GM21825 (cell line): ENCODE data around the gene PHACTR2.
"Not testable (repeated sequence)": the region's sequence is repeated elsewhere in the genome, so short reads cannot be mapped to it uniquely, and the experiment has no call there.

Source experiments
- ATAC-seq: cut with Tn5 transposase; IDR thresholded peaks from one replicate; pipeline ENCODE4 v1.9.1; 2021; ENCODE audit warnings: mild to moderate bottlenecking, moderate library complexity; ENCODE audit not compliant: unreplicated experiment

PHACTR2 gene

GRCh38 chr6:143738072-143738690, 60.4 kb downstream of the PHACTR2 start:
- ATAC-seq, result not testable (repeated sequence)

DNA sequence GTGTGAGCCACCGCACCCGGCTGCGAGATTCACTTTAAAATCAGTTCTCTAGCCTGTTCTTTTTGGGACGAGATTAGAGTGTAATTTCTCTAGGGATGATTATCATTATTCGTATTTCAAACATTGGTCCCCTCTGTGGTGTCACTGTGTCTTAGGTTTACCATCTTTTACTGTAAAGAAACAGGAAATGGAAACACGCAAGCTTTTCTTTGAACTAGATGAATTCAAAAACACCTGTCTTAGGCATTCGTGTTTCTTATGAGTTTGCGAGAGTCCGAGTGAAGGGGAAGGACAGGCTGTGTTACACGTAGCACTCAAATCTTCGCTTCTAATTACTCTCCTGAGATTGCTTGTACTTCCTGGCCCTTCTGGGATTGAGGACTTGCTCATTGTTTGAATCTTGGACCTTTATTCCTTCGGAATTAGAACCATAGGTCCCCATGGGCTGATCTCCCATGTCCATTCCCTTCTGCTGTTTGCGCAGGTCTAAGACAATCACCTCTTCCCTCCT, 61.6 kb downstream of the PHACTR2 start:
- ATAC-seq, result no peak

- no peak for ATAC-seq
Measured at GRCh38 chr6:143740213-143740612, 62.4 kb downstream of the PHACTR2 start.

DNA sequence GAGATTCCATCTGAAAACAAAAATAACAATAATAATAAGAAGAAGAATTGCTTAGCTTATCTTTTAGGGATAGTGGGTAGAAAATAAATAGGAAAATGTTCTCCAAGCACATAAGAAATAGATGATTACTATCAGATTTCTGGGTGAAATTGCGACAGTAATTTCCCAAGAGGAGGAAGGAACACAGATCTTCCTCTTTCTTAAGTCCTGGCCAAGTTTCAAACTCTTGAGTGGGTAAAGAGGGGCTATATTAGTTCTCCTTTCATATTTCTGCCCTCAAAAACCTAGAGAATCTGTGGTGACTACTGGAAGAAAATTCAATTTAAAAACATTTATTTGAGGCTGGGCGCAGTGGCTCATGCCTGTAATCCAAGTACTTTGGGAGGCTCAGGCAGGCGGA, 63.7 kb downstream of the PHACTR2 start:
- no peak for ATAC-seq

DNA sequence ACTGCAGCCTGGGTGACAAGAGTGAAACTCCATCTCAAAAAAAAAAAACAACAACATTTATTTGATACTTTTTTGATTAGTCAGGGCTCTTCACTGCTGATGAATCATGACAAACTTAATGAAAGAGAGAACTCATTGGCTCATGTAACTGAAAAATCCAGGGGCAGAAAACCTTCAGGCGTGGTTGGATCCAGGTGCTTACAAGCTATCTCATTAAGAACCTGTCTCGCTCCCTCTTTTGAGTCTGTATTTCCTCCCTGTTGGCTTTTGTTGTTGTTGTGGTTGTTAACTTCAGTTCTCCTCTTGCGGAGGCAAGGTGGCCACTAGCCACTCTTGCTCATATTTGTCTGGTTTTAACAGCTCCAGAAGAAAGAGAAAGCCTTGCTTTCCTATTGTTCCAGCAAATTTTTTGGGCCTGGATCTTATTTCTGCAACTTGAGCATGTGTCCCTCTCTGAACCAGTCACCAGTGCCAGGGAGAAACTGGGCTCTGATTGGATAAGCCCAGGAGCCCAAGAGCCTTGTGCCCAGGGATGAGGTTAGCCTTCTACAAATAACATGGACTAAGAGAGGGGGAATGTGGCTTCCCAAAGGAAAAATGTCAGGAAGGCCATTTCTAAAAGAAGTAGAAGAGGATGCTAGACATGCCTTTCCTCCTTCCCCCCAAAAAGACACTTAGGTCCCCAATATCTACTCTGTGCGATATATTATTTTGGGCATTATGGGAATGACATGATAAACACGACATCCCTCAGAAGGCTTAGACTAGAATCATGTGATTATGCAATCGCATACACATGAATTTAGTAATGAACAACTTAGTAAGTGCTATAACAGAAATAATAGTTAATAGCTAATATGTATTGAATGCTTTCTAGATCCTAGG, 64.5 kb downstream of the PHACTR2 start:
- ATAC-seq, result no peak

DNA sequence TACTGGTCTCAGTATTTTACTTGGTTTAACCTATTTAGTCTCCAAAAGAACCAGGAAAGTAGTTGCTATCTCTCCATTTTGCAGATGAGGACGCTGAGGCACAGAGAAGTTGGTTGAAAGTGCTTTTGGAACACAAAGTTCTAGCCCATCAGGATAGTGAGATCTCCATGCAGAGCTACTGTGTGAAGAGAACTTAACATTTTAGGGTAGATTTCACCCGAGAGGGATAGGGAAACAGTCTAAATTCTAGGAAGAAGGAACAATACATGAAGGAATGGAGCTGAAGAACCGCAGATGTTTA, 65.1 kb downstream of the PHACTR2 start:
- no peak for ATAC-seq

- ATAC-seq, result no peak
Measured at GRCh38 chr6:143743301-143744166, 65.8 kb downstream of the PHACTR2 start.

DNA sequence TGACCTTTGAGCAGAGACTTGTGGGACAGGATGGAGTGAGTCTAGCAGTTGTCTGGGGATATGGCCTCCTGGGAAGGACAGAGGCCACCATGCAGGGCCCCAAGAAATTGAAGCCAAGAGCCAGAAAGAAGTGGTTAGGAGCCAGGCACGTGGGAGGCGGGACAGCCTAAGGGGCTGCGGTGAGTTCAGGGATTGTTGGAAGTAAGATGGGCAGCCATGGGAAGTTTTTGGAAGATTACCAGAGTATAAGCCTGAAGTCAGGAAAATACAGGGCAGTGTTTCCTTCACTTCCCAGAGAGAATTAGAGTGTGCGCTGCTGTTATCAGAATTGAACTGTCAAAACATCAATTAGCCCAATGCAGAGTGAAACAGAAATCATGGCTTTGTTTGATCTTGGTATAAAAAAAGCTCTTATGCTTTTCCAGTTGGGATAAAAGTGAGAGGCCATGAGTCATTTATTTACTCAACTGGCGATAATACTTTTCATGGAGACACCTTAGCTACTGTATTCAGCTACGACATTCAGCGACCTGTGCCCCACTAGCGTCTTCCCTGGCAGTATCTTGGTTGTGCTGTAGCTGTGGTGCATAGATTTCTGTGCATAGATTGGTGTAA, 66.9 kb downstream of the PHACTR2 start:
- ATAC-seq, result no peak

DNA sequence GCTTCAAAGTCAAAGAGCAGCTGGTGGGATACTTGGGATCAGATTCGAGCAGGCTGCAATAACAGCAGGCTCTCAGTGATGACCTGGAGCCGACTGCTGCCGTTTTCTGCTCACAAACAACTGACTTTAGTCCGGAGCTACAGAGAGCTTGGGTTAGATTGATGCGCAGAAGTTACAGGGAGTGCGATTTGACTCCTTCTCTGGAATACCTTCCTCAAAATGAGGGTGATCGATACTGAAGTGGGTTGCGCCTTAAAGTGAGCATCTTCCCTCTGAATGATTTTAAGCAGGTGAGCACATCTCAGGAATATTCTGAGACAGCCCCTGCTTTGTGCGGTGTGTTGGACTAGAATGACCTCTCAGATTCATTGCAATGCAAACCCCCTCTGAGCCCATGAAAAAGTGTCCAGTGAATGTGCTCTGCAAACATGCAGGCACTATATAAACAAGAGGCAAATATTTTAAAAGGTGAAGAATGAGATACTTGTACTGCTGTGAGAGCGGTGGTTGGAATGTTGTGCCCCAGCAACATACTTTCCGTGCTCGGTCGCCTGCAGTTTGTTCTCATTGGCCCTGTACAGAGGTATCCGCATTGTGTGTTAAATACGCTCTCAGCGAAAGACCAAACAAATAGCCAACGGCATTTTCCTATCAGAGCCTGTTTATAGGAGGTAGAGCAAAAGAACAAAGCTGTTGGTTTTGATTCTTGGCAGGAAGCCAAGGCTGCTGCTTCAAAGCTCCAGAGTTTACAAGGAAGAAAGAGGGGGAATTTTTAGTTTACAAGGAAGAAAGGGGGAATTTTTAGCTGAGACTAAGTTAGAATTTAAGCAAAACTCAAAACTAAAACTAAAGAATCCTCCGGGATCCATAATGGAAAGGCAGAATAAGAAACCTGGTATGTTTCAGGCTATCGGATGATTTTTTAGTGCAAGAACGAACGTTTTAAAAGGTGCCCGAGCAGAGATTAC, 67.7 kb downstream of the PHACTR2 start:
- ATAC-seq, result no peak

- no peak for ATAC-seq
Measured at GRCh38 chr6:143746202-143747119, 68.7 kb downstream of the PHACTR2 start.

DNA sequence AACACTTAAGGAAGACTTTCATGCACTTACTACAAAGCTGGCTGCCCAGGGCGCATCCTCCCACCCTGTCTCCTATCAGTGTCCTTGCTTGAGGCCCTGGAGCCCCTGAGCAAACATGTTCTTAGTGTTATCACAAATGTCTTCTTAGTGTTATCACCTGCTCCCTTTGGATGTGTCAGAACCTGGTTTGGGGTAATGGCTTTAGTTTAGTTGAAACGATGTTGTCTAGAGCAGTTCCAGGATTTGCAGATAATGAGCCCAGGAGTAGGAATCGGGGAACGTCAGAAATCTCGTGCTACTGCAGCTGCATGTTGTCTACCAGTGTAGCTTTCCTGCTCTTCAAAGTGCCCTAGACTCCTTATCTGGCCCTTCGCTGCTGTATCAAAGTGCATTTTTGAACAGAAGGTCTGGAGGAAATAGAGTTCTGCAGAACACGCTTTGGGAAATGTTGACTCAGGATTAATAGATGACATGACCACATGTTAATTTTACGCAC, 69.6 kb downstream of the PHACTR2 start:
- ATAC-seq, result no peak

DNA sequence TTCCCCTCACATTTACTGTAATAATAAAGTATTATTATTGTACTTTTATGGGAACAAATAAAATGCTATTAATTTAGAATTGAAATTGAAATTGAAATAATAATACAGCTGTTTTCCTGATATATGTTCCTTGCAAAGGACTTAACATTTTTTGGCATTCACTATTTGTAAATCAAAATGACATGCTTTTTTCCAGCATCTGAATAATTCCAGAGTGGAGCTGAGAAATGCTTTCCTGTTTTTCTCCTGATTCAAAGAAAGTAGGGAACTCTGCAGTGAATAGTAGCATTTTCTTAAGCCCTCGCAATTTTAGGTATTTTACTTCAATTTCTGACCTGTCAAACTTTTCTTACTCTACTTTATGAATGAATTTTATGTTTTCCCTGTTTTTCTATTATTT, 72.1 kb downstream of the PHACTR2 start:
- no peak for ATAC-seq

GRCh38 chr6:143750877-143751276, 73.1 kb downstream of the PHACTR2 start:
- ATAC-seq, result no peak

DNA sequence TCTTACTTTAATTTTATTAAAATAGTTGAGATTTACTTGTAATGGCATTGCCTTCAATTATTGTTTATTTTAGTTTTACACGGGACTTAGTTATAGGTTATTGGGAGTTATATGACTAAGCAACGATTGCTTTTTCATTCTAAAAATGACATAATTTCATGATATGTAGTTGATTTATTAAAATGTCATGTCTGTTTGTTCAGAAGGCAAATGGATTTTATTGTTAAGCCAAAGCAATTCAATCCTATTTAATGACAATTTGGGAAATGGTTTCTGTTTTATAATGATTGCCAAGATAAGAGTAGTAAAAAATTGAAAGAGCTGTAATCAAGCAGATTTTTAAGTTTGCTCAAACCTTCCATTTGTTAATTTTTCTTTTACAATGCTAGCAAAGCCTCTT, 74.7 kb downstream of the PHACTR2 start:
- ATAC-seq, result no peak

DNA sequence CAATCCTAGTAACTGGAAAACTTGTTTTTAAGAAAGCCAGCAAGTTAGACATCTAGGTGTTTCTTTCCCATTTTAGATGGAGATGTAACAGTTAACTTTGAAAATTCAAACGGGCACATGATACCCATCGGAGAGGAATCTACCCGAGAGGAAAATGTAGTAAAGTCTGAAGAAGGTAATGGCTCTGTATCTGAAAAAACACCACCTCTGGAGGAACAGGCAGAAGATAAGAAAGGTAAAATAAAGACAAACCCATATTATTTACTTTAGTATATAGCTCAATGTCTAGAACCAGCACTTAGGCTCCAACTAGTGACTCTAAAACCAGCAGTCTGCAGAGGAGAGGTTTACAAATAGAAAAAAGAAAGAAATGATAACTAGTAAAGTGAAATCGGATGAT, 75.9 kb downstream of the PHACTR2 start:
- no peak for ATAC-seq

DNA sequence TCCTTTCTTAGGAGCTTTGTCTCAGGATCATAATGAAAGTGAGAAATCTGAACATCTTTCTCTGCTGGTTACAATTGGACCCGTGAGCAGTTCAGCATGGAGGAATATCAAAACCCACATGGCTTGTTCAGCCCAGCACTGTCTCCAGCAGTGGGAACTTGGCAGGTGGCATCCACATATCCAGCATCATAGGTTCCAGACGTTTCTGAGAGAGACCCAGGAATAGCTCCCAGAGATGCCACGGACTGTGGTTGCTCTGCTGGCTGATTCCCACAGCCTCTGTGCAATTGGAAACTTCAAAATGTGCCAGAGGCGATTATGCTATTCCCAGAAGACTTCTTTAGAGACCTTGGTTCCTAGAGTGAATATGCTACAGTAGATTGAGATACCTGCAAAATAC, 76.4 kb downstream of the PHACTR2 start:
- no peak for ATAC-seq

- no peak for ATAC-seq
Measured at GRCh38 chr6:143755301-143755744, 77.6 kb downstream of the PHACTR2 start.

DNA sequence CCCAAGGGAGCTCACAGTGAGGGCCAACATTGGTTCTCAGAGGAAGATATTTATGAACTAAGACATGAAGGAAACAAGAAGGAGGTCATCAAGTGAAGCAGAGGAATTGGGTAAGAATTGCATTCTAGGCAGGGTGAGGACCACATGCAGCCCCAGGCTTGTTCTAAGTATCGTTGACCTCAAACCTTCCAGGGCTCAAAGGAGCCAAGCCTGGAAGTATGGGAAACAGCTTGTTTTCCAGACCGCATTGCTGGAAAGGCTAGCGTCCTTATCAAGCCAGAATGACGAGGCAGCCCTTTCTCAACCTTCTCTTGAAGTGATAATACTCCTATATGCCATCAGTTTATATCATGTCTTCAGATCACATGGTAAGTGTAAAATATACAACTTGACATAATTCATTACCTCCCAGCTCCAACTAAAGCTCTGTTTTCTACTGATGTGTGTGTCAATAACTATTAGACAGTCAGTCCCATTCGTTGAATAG, 79.6 kb downstream of the PHACTR2 start:
- ATAC-seq, result no peak
